ENCODE measurements around the gene KNTC1.
"Not testable (repeated sequence)": the region's sequence is repeated elsewhere in the genome, so short reads cannot be mapped to it uniquely, and the experiment has no call there.

DNA sequence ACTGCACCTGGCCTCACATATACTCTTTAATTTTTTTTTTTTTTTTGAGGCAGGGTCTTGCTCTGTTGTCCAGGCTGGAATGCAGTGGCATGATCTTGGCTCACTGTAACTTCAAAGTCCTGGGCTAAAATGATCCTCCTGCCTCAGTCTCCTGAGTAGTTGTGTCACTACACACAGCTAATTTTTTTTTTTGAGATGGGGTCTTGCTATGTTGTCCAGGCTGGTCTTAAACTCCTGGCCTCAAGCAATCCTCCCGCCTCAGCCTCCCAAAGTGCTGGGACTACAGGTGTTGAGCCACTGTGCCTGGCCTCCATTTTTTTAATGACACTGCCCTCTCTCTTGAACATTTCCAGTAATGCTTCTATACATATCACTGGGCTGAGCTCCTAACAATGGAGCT, 42.7 kb upstream of the KNTC1 start:
- not testable (repeated sequence) for TF ChIP-seq POLR2A (IDR thresholded peaks at IDR 0.05)
- TF ChIP-seq, protein P1, sequence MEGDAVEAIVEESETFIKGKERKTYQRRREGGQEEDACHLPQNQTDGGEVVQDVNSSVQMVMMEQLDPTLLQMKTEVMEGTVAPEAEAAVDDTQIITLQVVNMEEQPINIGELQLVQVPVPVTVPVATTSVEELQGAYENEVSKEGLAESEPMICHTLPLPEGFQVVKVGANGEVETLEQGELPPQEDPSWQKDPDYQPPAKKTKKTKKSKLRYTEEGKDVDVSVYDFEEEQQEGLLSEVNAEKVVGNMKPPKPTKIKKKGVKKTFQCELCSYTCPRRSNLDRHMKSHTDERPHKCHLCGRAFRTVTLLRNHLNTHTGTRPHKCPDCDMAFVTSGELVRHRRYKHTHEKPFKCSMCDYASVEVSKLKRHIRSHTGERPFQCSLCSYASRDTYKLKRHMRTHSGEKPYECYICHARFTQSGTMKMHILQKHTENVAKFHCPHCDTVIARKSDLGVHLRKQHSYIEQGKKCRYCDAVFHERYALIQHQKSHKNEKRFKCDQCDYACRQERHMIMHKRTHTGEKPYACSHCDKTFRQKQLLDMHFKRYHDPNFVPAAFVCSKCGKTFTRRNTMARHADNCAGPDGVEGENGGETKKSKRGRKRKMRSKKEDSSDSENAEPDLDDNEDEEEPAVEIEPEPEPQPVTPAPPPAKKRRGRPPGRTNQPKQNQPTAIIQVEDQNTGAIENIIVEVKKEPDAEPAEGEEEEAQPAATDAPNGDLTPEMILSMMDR (IDR thresholded peaks at IDR 0.05 in 4 of 5, conservative IDR thresholded peaks at IDR 0.05 in 1 of 5), result not testable (repeated sequence)

Measured in gastrocnemius medialis (tissue), 4 donors.